HG02981 (cell line): Measurements from ENCODE around the gene PTPN14.
"Not testable (repeated sequence)": the region's sequence is repeated elsewhere in the genome, so short reads cannot be mapped to it uniquely, and the experiment has no call there.

Experiments
- ATAC-seq: cut with Tn5 transposase; IDR thresholded peaks from one replicate; pipeline ENCODE4 v1.9.1; 2021; ENCODE audit warnings: mild to moderate bottlenecking, moderate library complexity; ENCODE audit not compliant: unreplicated experiment

Gene PTPN14

DNA sequence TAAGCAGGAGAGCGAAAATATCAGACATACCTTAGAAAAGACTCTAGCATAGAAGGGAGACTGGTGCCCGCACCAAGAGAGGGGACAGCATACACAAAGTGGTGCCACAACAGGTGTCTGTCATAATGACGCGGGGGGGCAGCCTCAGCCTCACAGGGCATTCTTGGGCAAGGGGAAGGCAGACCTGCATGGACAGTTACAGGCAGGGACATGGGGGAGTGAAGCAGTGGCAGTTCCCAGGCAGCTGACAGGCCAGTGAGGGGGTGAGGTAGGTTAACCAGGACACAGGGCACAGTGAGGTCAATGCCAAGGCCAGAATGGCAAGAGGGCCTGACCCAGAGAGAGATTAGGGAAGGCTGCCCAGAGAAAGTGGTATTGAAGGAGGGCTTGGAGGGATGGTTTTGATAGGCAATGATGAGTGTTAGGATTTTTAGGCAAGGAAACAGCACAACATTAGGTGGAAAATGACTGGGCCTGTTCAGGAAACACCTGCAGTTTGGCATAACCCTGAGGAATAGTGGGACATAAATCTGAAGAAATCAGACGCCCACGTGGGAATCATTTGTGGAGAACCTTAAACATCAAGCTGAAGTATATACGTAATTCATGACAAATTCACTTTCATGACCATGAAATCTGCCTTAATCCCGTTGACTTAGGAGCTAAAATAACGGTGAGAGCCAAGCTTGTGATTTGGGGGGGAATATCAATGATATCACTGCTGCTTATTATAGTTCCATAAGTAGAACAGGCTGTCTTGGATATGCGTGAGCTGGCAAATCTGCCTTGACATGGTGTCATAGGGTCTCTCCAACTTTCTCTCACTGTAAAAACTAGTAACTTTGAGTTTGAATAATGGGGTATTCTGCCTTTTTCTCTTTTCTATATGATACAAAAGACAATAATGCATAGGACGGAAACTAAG is 8.9 kb downstream of the PTPN14 start:
- ATAC-seq, result no peak

DNA sequence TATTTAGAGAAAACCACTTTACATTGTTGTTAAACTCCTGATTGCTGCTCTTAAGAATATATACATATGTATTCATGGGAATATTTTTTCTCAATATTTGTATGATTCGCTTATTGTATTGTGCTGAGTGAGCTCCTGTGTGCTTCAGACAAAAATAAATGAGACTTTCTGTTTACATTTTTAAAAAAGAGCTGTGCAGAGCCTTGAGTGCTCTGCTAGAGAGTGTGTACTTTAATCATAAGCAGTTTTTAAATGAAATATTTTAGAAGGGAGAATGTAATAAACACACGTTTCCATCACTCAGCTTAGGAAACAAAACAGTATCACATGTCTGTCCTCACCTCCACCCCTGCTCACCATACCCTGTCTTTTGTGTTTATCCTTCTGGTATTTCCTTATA is 9.7 kb downstream of the PTPN14 start:
- no peak for ATAC-seq

DNA sequence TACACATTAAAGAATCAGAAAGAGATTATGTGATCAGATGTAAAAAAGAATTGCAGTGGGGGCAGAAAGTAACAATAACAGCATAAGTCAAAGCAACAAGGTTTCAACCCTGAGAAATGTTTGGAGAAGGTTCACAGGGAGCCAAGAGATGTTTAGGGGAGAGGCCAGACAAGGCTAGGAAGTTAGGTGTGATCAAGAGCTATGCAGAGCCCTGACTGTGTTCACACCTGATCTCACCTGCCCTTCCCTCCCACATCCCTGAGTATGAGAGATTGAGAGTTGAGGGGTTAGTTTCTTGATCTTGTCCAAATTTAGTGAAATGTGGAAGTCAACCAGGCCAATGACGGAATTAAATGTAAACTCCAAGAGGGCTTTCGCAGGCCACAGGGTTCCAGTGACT is 10.2 kb downstream of the PTPN14 start:
- ATAC-seq, result no peak

DNA sequence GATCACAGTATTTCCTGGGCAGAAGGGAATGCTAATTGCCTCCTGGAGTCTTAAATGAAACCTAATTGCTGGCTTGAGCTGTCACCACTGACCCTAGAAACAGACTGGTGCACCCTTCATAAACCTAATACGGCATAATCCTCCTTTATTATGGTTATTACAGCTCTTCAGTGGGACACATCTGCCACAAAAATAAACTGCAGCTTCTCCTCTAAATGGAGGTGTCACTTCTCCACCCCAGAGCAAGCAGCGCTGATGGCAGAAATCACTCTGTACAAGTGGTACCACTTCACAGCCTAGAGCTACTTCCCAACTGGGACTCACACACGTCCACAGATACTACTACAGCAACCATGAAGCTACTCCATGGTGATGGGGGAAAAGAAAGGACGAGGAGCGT is 11.1 kb downstream of the PTPN14 start:
- ATAC-seq, result no peak

DNA sequence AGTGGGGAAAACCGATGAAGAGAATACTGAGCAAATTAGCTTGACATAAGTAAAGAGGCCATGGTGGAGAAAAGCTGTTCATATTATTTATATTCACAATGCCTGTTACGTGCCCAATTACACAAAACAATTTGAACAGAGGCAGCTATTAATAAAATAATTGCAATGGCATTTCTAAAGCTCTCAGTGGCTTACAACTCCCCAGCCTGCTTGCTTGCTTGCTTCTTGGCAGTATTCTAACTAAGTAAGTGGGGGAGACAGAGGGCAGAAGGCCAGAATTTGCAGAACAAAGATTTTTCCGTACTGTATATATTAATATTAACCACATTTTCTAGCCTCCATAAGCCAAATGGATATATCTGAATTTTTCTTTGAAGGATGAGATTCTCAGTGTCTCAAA is 12.9 kb downstream of the PTPN14 start:
- no peak for ATAC-seq

DNA sequence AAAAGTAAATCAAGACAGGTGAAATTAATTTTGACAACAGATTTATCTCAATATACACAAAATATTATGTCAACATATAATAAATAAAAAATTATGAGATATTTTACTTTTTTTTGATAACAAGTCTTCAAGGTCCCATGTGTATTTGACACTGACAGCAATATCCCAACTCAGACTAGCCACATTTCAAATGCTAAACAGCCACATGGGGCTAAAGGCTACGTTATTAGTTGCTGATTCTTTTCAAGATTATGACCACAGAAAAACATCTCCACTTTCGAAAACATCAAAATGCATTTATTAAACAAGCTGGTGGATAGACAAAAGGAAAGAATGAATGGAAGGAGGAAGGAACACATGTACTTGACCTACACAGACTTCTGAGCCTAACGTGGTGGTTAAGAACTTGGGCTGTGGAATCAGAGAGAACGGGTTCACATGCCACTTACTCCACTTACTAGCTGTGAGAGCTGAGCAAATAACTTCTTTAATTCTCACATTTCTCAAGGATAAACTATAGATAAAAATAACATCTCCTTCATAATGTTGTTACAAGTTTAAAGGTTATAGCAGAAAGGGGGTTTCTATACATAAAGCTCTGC is 13.4 kb downstream of the PTPN14 start:
- no peak for ATAC-seq

DNA sequence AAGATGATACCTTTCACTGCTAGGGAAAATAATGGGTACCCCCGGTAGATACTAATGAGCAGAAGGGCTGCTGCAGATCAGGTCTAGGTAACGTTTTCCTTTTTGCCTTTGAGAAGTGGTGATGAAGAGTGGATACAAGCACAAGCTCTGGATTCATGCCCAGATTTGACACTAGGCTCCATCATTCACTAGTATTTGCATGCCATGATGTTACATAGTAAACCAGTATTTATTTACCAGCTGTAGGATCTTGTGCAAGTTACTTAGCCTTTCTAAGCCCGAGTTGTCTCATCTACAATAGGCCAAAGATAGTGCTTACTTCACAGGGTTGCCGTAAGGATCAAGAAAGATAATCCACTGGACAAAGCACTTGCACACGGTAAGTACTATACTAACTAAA is 14.2 kb downstream of the PTPN14 start:
- no peak for ATAC-seq

DNA sequence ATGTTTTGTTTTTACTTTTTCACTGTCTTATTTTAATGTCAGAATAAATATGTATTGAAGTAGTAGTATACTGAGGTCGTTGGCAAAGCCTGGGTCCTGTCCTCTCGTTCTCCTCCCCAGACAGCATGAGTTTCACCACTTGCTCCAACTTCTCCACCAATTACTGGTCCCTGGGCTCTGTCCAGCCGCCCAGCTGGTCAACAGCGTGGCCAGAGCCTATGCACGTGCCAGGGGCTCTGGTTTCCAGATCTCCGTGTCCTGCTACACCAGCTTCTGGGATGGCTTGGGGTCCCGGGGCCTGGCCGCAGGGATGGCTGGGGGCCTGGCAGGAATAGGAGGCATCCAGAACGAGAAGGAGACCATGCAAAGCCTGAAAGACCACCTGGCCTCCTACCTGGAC is 19.3 kb downstream of the PTPN14 start:
- ATAC-seq, result no peak

DNA sequence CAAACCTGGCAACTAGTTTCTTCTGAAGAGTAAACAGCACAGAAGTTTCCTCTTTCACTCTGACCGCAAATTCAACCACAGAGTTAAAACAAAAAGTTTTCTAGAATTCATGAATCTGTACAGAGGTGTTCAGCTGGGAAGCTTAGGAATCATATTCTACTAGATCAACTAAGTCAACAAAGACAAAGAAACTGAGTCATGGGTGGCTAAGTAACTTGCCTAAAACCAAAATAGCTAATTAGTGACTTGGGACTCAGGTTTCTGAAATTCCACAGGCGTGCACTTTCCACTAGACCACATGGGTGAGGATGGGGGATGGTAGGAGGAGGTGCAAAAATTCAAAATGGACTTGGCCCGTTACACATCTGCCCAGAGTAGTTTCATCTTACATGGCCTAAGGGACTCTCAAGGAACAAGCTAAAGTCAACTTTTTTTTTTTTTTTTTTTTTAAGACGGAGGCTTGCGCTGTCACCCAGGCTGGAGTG is 25.8 kb downstream of the PTPN14 start:
- ATAC-seq, result no peak

DNA sequence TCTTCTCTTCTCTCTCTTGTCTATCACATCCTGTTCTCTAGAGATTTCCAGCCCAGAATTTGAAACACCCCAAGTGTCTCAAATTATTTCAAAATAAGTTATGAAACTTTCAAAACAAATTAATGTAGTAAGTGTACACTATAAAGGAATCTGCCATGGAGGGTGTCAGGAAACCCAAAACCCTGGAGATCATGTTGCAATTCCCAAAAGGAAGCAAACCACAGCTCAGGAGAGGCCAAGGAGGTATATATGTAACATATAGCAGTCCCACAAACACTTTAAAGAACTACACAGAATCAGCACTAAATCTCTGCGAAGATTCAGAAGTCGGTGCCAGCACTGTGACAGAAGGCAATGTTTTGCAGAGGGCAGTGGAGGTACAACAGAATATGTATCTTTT is 26.6 kb downstream of the PTPN14 start:
- ATAC-seq, result no peak

DNA sequence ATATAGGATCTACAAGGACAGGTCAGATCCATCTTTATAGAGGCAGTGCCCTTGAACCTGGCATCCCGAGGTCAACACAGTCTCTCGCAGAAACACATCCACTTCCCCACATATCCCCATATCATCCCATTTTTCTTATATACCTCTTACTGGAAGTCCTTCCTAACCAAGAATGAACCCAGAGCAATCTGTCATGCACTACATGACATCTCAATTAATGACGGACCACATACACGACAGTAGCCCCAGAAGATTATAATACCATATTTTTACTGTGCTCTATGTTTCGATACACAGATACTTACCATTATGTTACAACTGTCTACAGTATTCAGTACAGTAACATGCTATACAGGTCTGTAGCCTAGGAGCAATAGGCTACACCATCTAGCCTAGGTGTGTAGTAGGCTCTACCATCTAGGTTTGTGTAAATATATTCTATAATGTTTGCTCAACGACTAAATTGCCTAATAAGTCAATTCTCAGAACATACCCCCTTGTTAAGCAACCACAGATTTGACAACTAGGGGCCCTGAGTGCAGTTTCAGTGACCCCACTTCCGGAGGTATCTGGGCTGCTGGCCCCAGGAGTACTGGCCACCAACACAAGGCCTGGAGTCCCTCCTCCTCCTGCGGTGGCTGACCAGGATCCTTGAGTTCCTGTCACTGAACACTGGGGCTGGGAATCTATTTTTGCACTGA is 28.1 kb downstream of the PTPN14 start:
- no peak for ATAC-seq

DNA sequence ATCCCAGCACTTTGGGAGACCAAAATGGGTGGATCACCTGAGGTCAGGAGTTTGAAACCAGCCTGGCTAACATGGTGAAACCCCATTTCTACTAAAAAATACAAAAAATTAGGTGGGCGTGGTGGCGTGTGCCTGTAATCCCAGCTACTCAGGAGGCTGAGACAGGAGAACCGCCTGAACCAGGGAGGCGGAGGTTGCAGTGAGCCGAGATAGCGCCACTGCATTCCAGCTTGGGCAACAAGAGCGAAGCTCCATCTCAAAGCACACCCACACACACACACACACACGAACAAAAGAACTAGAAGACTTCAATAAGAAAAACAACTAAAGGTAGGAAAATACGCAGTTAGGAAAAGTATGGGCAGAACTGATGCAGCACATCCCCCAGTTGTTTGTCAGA is 29.9 kb downstream of the PTPN14 start:
- ATAC-seq, result not testable (repeated sequence)

DNA sequence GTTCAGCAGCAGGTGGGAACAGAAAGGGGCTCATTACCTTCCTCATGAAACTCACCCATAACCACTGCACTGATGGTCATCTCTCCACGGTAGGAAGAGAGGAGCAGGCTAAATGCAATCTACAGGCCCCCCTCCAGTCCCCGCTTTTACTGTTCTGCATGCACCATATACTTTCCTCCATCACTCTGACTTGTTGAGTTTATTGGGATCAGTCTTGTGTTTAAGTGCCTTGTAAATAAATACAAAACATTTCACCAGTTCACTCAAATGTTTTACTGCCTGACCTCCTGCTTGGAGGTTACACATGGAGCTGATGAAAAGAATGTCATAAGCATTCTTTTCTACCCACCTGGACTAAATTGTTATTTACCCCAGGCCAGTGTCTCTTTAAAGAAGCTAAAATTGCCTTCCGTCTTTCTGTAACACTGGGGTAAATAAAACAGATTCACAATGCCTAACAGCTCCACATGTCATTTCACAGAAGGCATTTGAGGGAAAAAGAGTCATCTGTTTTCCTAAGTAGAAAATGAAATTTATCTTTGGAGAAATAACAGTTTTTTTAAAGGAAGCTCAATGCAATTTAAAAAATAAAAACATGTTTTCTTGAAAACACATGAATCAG is 30.7 kb downstream of the PTPN14 start:
- no peak for ATAC-seq

DNA sequence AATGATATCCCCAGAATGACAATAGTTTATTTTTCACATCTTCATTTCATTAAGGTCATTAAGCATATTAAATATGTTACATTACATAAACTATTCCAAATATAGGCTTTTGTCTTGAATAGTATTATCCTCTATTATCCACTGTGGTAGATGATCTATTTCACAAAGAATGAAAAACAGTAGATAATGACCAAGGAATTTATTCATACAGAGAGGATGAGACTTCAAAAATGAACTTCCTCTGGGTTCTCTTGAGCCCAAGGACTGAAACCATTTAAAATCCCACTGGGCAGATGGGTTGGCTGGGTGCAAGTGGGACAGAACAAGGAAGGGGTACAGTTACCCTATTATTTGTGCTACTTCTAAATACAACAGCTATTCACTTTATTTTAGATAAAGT is 33.0 kb downstream of the PTPN14 start:
- ATAC-seq, result no peak

DNA sequence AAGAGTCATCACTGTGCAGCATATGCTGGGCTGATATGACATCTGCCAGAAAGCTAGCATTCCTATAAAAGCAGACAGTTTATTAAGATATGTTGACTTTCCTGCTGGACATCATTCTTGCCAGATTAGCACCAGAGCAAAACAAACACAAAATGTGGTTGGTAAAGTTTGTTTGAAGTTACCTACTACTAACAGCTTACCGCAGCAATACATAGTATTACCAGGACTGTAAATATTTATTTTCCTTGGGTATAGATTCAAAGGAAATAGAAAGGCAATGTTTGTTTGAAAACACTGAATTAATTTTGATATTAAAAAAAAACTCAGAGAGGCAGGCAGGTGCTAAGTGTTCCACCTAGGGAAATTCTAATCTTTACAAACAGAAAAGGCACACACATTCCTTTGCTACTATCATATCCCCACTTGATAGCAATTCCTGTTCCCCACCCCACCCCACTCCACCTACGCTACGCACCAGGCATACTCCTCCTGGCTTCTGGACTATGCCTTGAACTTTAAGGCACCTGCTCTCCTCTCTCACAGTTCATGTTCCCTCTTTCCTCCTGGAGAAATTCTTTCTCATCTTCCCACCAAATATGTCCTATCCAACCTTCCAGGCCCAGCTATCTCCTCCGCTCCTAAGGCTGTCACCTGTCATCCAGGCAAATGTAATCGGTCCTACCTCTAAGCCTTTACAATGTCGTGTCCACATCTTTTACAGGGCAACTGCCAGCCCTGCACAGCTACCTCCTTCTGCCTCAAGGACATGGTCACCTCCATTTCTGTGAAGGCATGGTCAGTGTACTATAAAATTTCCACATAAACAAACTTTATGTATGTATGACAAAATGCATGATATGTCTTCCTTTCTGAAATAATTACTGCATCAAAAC is 34.7 kb downstream of the PTPN14 start:
- ATAC-seq, result no peak

DNA sequence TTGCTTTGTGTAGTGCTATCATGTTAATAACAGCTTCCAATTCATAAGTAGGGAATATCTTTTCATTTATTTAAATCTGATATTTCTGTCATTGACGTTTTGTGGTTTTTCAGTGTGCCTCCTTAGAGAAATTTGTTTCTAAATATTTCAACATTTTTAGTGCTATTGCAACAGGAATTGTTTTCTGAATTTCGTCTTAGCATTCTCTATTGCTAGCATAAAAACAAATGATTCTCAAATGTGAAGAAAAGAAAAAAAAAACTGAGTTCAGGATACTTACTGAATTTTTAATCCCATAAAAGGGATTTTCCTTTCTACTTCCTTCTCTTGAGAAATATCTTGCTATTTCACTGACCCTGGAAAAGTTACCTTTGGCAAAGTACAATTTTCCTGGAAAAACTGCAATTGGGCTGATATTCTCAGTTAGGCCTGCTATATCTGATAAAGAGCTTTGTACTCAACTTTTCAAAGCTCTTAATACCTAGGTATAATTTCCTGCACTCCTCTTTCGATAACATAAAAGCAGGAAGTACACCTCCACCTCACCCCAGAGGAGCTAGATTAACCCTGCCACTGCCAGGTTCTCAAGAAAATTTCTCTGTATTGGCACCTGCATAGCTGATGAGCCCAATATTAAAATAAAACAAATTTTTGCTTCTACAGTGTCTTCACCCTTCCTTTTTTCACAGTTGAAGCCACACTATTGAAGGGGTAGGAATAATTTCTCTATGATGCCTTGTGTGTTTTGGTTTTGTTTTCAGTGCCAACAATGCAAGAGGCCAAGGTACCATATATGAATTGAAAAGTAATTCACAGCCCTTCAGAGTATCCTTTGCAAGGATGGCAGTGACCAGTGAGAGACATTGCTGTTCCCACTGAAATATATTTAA is 35.6 kb downstream of the PTPN14 start:
- no peak for ATAC-seq

DNA sequence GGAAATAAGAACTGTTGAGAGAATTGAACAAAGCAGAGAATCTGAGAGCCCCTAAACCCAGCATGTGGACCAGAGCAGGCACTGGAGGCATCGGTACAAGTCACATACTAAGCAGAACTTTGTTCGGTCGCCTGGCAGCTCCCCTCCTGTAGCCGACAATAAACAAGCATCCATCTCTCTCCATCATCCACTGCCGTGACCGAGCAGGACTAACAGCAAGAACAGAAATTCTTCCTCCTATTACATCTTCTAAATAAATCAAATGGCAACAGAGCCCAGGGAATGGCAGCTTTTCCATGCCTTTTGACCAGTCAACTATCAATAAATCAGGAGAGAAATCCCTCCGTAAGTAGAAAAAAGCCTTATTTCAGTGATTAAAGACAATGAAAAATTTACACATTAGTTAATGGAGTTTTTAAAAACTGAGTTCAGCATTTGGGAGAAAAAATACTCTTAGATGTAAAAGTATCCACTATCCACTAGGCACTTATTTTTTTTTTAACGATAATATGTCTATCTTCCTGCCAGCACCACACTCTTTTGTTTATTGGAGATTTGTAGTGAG is 36.5 kb downstream of the PTPN14 start:
- ATAC-seq, result no peak

DNA sequence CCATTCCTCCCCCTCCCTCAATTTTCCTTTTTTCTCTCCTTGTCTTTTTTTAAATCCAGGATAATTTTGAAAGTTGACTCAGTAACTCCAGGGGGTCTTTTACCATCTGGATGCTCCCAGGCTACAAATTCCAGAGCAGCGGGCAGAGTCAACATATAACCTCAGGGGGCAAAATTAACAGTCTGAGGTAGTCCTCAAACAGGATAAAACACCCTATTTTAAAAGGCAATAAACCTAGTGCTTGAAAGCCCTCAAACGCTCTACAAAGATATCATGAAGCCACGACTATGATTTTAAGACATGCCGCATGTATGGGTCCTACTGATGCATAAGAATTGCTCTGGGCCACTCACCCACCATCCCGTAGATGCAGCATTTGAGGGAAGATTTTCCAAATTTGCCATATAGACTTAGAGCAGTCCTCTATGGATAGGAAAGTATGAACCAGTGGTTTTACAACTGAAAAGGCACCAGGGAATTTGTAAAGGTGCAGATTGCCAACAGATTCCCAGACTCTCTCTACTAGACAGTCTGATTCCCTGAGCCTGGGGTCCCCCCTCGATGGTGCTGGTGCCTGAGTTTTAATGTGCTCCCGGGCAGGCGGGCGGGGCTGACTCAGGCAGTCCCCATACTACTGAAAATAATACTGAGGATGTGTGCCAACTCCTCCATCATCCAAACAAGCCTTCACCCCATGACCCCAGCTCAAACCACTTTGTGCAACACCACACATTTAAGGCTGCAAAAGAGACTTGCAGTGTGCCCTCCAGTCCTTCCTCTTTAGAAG is 37.2 kb downstream of the PTPN14 start:
- no peak for ATAC-seq
